Activated gamma-delta T cell treated with Interleukin-2 at 50 U/mL for 16 hours (primary cell): ENCODE data around the gene TFEC.

Experiments
- DNase-seq: peaks from one replicate; pipeline ENCODE4 v3.0.0-alpha.2; 2020

Gene TFEC

GRCh38 chr7:115920367-115920766 is 110.2 kb downstream of the TFEC start:
- DNase-seq: no peak

GRCh38 chr7:115914951-115915350 is 115.6 kb downstream of the TFEC start:
- no peak for DNase-seq

GRCh38 chr7:115911465-115911864 is 119.1 kb downstream of the TFEC start:
- no peak for DNase-seq

GRCh38 chr7:115910541-115911164 is 119.9 kb downstream of the TFEC start:
- DNase-seq: no peak

GRCh38 chr7:115906731-115907130 is 123.8 kb downstream of the TFEC start:
- DNase-seq: no peak

- no peak for DNase-seq
Observed at GRCh38 chr7:115889669-115889984, 140.9 kb downstream of the TFEC start.

- no peak for DNase-seq
Observed at GRCh38 chr7:115888981-115889668, 141.4 kb downstream of the TFEC start.

GRCh38 chr7:115885550-115885949 is 145.0 kb downstream of the TFEC start:
- DNase-seq: no peak
